Neural progenitor cell (in vitro differentiated cells): Measurements from ENCODE around the gene ANKRD31. TPM values are rescaled to one million over a fixed set of nuclear protein-coding genes. Genes with fewer than 3 reads are reported as not detected.

Source experiments
- DNase-seq: peaks from one replicate; pipeline ENCODE4 v3.0.0-alpha.2; 2016; ENCODE audit warnings: low spot score
- H2AFZ ChIP-seq: fragments of 200-600 bp; sonication (generic); replicated peaks from 2 replicates; pipeline ENCODE4 v1.6.1; 2016; ENCODE audit warnings: antibody characterized with exemption
- H3F3A ChIP-seq: fragments of 200-600 bp; sonication (generic); 2 replicates; pipeline ENCODE4 v1.6.1; 2016; ENCODE audit warnings: antibody characterized with exemption, low read depth
- H3K27ac ChIP-seq: fragments of 200-600 bp; sonication (generic); 2 replicates; pipeline ENCODE4 v1.5.1; 2016; ENCODE audit warnings: mild to moderate bottlenecking
- H3K27me3 ChIP-seq: fragments of 200-600 bp; sonication (generic); 2 replicates; pipeline ENCODE4 v1.6.1; 2016; ENCODE audit warnings: mild to moderate bottlenecking, moderate library complexity
- H3K36me3 ChIP-seq: fragments of 200-600 bp; sonication (generic); 2 replicates; pipeline ENCODE4 v1.5.1; 2016
- H3K4me1 ChIP-seq: fragments of 200-600 bp; sonication (generic); 2 replicates; pipeline ENCODE4 v1.6.1; 2016; ENCODE audit warnings: mixed run types
- H3K4me2 ChIP-seq: fragments of 200-600 bp; sonication (generic); 2 replicates; pipeline ENCODE4 v1.6.1; 2016
- H3K4me3 ChIP-seq: fragments of 200-600 bp; sonication (generic); 2 replicates; pipeline ENCODE4 v1.5.1; 2016
- H3K79me2 ChIP-seq: fragments of 200-600 bp; sonication (generic); 2 replicates; pipeline ENCODE4 v1.6.1; 2016; ENCODE audit warnings: low read depth
- H3K9ac ChIP-seq: fragments of 200-600 bp; sonication (generic); 2 replicates; pipeline ENCODE4 v1.6.1; 2016
- H3K9me3 ChIP-seq: fragments of 200-600 bp; sonication (generic); 2 replicates; pipeline ENCODE4 v1.5.1; 2016; ENCODE audit warnings: low read depth
- H4K20me1 ChIP-seq: fragments of 200-600 bp; sonication (generic); 2 replicates; pipeline ENCODE4 v1.6.1; 2016; ENCODE audit warnings: low read depth
- H3K27ac Mint-ChIP-seq: 3 replicates; pipeline ENCODE4 v1.8.0; 2021; ENCODE audit warnings: mixed read lengths
- H3K27me3 Mint-ChIP-seq: 2 replicates; pipeline ENCODE4 v1.8.0; 2022; ENCODE audit warnings: low read depth, mild to moderate bottlenecking, inconsistent platforms, moderate library complexity, mixed read lengths; ENCODE audit not compliant: insufficient read depth
- H3K36me3 Mint-ChIP-seq: 3 replicates; pipeline ENCODE4 v1.8.0; 2021; ENCODE audit warnings: mixed read lengths
- H3K4me1 Mint-ChIP-seq: 3 replicates; pipeline ENCODE4 v1.8.0; 2021; ENCODE audit warnings: mixed read lengths
- H3K4me3 Mint-ChIP-seq: 3 replicates; pipeline ENCODE4 v1.8.0; 2021; ENCODE audit warnings: mild to moderate bottlenecking, moderate library complexity, mixed read lengths
- H3K9me3 Mint-ChIP-seq: 3 replicates; pipeline ENCODE4 v1.8.0; 2020; ENCODE audit warnings: mixed read lengths
- CTCF ChIP-seq: fragments of 200-600 bp; sonication (generic); IDR thresholded peaks from 2 replicates; pipeline ENCODE4 v1.5.1; 2017; ENCODE audit warnings: antibody characterized with exemption, mild to moderate bottlenecking
- EZH2 ChIP-seq: fragments of 200-600 bp; sonication (generic); IDR thresholded peaks from 2 replicates; pipeline ENCODE4 v1.6.1; 2017; ENCODE audit warnings: antibody characterized with exemption, mild to moderate bottlenecking, moderate library complexity
- EZH2phosphoT487 ChIP-seq: fragments of 200-600 bp; sonication (generic); IDR thresholded peaks from 2 replicates; pipeline ENCODE4 v1.6.1; 2017; ENCODE audit warnings: antibody characterized with exemption
- total RNA-seq: library from RNA; depleted of rRNA; stranded (reverse); fragments of >200 nt; gene quantifications from 2 replicates; pipeline ENCODE4 v1.2.3, GENCODE V29; 2015; ENCODE audit warnings: low replicate concordance

ANKRD31 gene
- total RNA-seq: 0.74 and 0.75 TPM in 2 replicates

GRCh38 chr5:75236322-75237316, at the start of gene ANKRD31:
ANKRD31 (minus strand) TSS chr5:75236878; CDS start chr5:75236686, 192 bp downstream.
- no peak for TF ChIP-seq EZH2
- peak; percentile 77 for TF ChIP-seq CTCF
- no peaks in the 10 kb centered on the region for H3K36me3 Mint-ChIP-seq
- Histone ChIP-seq H3K4me2 (peak within 1 kb of the TSS; percentile 84), H3K9me3 (no peaks in the 10 kb centered on the region), H3K27me3 (no peaks in the 10 kb centered on the region), H3K4me1 (peaks cover 13% of the 10 kb centered on the region), H3F3A (no peaks in the 10 kb centered on the region), H3K4me3 (peak within 1 kb of the TSS; percentile 71), H3K36me3 (no peaks in the 10 kb centered on the region), H2AFZ (peak within 1 kb of the TSS; percentile 86), H4K20me1 (no peaks in the 10 kb centered on the region), H3K27ac (no peak within 1 kb of the TSS), H3K79me2 (no peaks in the 10 kb centered on the region), H3K9ac (no peak within 1 kb of the TSS)
- peaks cover 3% of the 10 kb centered on the region for H3K27me3 Mint-ChIP-seq
- peak within 1 kb of the TSS; percentile 91 for H3K4me3 Mint-ChIP-seq
- peak within 1 kb of the TSS; percentile 95 for H3K27ac Mint-ChIP-seq
- H3K4me1 Mint-ChIP-seq: peaks cover 19% of the 10 kb centered on the region
- DNase-seq: peak; percentile 92
- no peaks in the 10 kb centered on the region for H3K9me3 Mint-ChIP-seq

GRCh38 chr5:75286211-75286773, 49.6 kb upstream of the ANKRD31 start:
- Mint-ChIP-seq H3K9me3 (peaks cover 7% of the 10 kb centered on the region), H3K27me3 (no peaks in the 10 kb centered on the region), H3K4me1 (no peaks in the 10 kb centered on the region), H3K36me3 (no peaks in the 10 kb centered on the region), H3K27ac (no peak overlapping the region), H3K4me3 (no peak overlapping the region)
- H3K9me3 ChIP-seq: no peaks in the 10 kb centered on the region
- H4K20me1 ChIP-seq: no peaks in the 10 kb centered on the region
- no peak overlapping the region for H3K9ac ChIP-seq
- no peak overlapping the region for H3K4me2 ChIP-seq
- H3K4me1 ChIP-seq: peaks cover 5% of the 10 kb centered on the region
- no peak overlapping the region for H2AFZ ChIP-seq
- no peak for TF ChIP-seq EZH2phosphoT487
- TF ChIP-seq EZH2: no peak
- no peaks in the 10 kb centered on the region for H3K79me2 ChIP-seq
- H3K36me3 ChIP-seq: no peaks in the 10 kb centered on the region
- H3K27me3 ChIP-seq: no peaks in the 10 kb centered on the region
- H3K4me3 ChIP-seq: no peak overlapping the region
- DNase-seq: no peak
- H3K27ac ChIP-seq: no peak overlapping the region
- H3F3A ChIP-seq: no peaks in the 10 kb centered on the region

GRCh38 chr5:75282581-75282980, 45.9 kb upstream of the ANKRD31 start:
- Histone ChIP-seq H3K27me3 (no peaks in the 10 kb centered on the region), H3K4me3 (no peak overlapping the region), H4K20me1 (no peaks in the 10 kb centered on the region), H3K79me2 (no peaks in the 10 kb centered on the region), H3K4me1 (peaks cover 5% of the 10 kb centered on the region), H3K9ac (no peak overlapping the region), H2AFZ (peak overlapping the region; percentile 9), H3K9me3 (no peaks in the 10 kb centered on the region), H3K27ac (no peak overlapping the region), H3F3A (no peaks in the 10 kb centered on the region), H3K36me3 (no peaks in the 10 kb centered on the region), H3K4me2 (no peak overlapping the region)
- Mint-ChIP-seq H3K4me3 (no peak overlapping the region), H3K27ac (no peak overlapping the region), H3K4me1 (no peaks in the 10 kb centered on the region), H3K27me3 (no peaks in the 10 kb centered on the region), H3K36me3 (no peaks in the 10 kb centered on the region), H3K9me3 (no peaks in the 10 kb centered on the region)
- no peak for DNase-seq
- no peak for TF ChIP-seq EZH2phosphoT487
- TF ChIP-seq CTCF: no peak
- TF ChIP-seq EZH2: no peak
